K562 (cell line): ENCODE data around the gene IFNA14. TPM values are rescaled to one million over a fixed set of nuclear protein-coding genes. Genes with fewer than 3 reads are reported as not detected.
"Not testable (repeated sequence)": the region's sequence is repeated elsewhere in the genome, so short reads cannot be mapped to it uniquely, and the experiment has no call there.

ENCODE experiments used
- ATAC-seq: fragments of 200-7000 bp; cut with Tn5 transposase; 3 replicates; pipeline ENCODE4 v1.9.1; 2020; ENCODE audit warnings: moderate library complexity
- BruUV-seq: library from RNA; stranded (reverse); fragments of 400-500 nt; replicated peaks from 2 replicates; lab custom pipeline; 2021; lab: Mats Ljungman, UMichigan
- CTCF ChIA-PET: fragments of 300-600 bp; formaldehyde crosslinking; extraction: SDS; loops from one replicate; lab custom pipeline; 2021; ENCODE audit warnings: low intra/inter-chr PET ratio; lab: Yijun Ruan, JAX
- POLR2A ChIA-PET: fragments of 300-600, 350-650 bp; sonication (Branson Sonifier 250); formaldehyde crosslinking; extraction: SDS; loops from one replicate; lab custom pipeline; 2021; ENCODE audit warnings: antibody characterized with exemption, inconsistent platforms; lab: Yijun Ruan, JAX
- DNase-seq, 4 experiments: peaks; one replicate each; pipeline versions ENCODE4 v3.0.0 to v3.0.0-alpha.2; 2011 to 2018; ENCODE audit warnings: low spot score in 3 of 4, mixed read lengths in 3 of 4; ENCODE audit errors: extremely low read depth in 1 of 4
- FAIRE-seq: peaks from 2 replicates; lab custom pipeline; 2011; peaks lifted over from hg19 to GRCh38; lab: Jason Lieb, UNC
- H2AFZ ChIP-seq: 2 replicates; pipeline ENCODE4 v1.6.0; 2011; ENCODE audit warnings: low read depth, low read length, control low read depth, inconsistent platforms
- H3K27ac ChIP-seq: fragments of 200-600 bp; 3 replicates; pipeline ENCODE4 v1.8.0; 2011; ENCODE audit warnings: low read depth, mild to moderate bottlenecking, control low read depth, inconsistent platforms, low read length, moderate library complexity, mixed read lengths; ENCODE audit errors: extremely low read depth
- H3K27me3 ChIP-seq, 2 experiments: fragments of 300-600 bp in 1 of 2; 2 replicates in 1 of 2; 3 replicates in 1 of 2; pipeline versions ENCODE4 v1.6.0 to v1.8.0; 2011; ENCODE audit warnings: inconsistent platforms in 2 of 2, low read length in 2 of 2, mild to moderate bottlenecking in 1 of 2, mixed read lengths in 1 of 2, moderate library complexity in 1 of 2; ENCODE audit not compliant: control insufficient read depth in 2 of 2, insufficient read depth in 2 of 2
- H3K36me3 ChIP-seq: fragments of 300-600 bp; 3 replicates; pipeline ENCODE4 v1.8.0; 2011; ENCODE audit warnings: mild to moderate bottlenecking, low read length, inconsistent platforms; ENCODE audit not compliant: control insufficient read depth, insufficient read depth
- H3K4me1 ChIP-seq, 2 experiments: fragments of 200-600 bp in 1 of 2; replicated peaks in 1 of 2; 2 replicates in 1 of 2; 3 replicates in 1 of 2; pipeline versions ENCODE4 v1.5.1 to v1.8.0; 2011; ENCODE audit warnings: inconsistent platforms in 2 of 2, low read length in 2 of 2, mild to moderate bottlenecking in 1 of 2, mixed read lengths in 1 of 2, moderate library complexity in 1 of 2; ENCODE audit not compliant: control insufficient read depth in 2 of 2, insufficient read depth in 2 of 2
- H3K4me2 ChIP-seq: 2 replicates; pipeline ENCODE4 v1.6.1; 2011; ENCODE audit warnings: low read length, control low read depth, inconsistent platforms, mixed read lengths; ENCODE audit not compliant: insufficient read depth
- H3K4me3 ChIP-seq: fragments of 200-600 bp; sonication (generic), shearing (Covaris generic); 2 replicates; pipeline ENCODE4 v1.5.1; 2016; ENCODE audit warnings: control low read depth, inconsistent platforms
- H3K79me2 ChIP-seq: fragments of 200-600 bp; 3 replicates; pipeline ENCODE4 v1.8.0; 2011; ENCODE audit warnings: low read length, inconsistent platforms; ENCODE audit not compliant: control insufficient read depth, insufficient read depth
- H3K9ac ChIP-seq, 2 experiments: 2 replicates each; pipeline versions ENCODE4 v1.6.0 to v1.6.1; 2011; ENCODE audit warnings: low read depth in 2 of 2, low read length in 2 of 2, control low read depth in 1 of 2, inconsistent platforms in 1 of 2, mild to moderate bottlenecking in 1 of 2, mixed read lengths in 1 of 2; ENCODE audit not compliant: insufficient read depth in 1 of 2
- H3K9me1 ChIP-seq: one replicate; pipeline ENCODE4 v1.6.0; 2011; ENCODE audit warnings: inconsistent platforms, mild to moderate bottlenecking, low read length, moderate library complexity; ENCODE audit not compliant: control insufficient read depth, insufficient read depth
- H3K9me3 ChIP-seq: replicated peaks from 2 replicates; pipeline ENCODE4 v1.5.1; 2011; ENCODE audit warnings: low read depth, low read length, inconsistent platforms; ENCODE audit not compliant: control insufficient read depth, insufficient read depth
- H4K20me1 ChIP-seq: replicated peaks from 2 replicates; pipeline ENCODE4 v1.6.1; 2011; ENCODE audit warnings: low read length, inconsistent platforms, mixed read lengths; ENCODE audit not compliant: control insufficient read depth, insufficient read depth
- WGBS: fragments of 100-300 bp; shearing (Covaris generic); methylation state at CpG from one replicate; pipeline ENCODE4 v1.1.6; 2016; ENCODE audit warnings: low coverage, mixed read lengths; ENCODE audit not compliant: insufficient coverage; ENCODE audit errors: missing lambda C conversion rate; 5-methylcytosine and 5-hydroxymethylcytosine counted together
- in situ Hi-C: fragments of 300-500 bp; cut with MboI; formaldehyde crosslinking; loops from 4 replicates; pipeline ENCODE4 v1.15.0; 2018; ENCODE audit warnings: inconsistent platforms, mixed read lengths
- intact Hi-C: fragments of 100-400 bp; cut with micrococcal nuclease; formaldehyde crosslinking; loops from 2 replicates; pipeline ENCODE4 v1.14.2; 2022
- polyA plus RNA-seq, 8 experiments: library from polyadenylated mRNA; depleted of rRNA in 4 of 8; stranded (reverse) in 5 of 8; unstranded in 3 of 8; fragments of >200 nt; fragmentation: Nextera tagmentation in 2 of 8; fragmentation: Illumina TruSeq in 1 of 8; extraction: Ambion mirVana in 2 of 8; extraction: Trizol in 1 of 8; gene quantifications; 2 replicates each; pipeline versions ENCODE4 v1.2.1 to v1.2.3, GENCODE V29; 2011 to 2014; ENCODE audit warnings: inconsistent platforms in 1 of 8, missing spikeins in 1 of 8
- total RNA-seq, 7 experiments: library from RNA; depleted of rRNA in 6 of 7; stranded (reverse); fragments of >200 nt in 6 of 7; fragmentation: Illumina TruSeq in 2 of 7; extraction: Trizol in 2 of 7; gene quantifications; 2 replicates each; pipeline versions ENCODE4 v1.2.1 to v1.2.3, GENCODE V29; 2011 to 2021; ENCODE audit warnings: low replicate concordance in 1 of 7

IFNA14 gene
- total and polyA plus RNA-seq, 9 of the 15 experiments (the other 6 are each of a cell fraction or from before 2014, with no cell fraction given), result not detected

DNA sequence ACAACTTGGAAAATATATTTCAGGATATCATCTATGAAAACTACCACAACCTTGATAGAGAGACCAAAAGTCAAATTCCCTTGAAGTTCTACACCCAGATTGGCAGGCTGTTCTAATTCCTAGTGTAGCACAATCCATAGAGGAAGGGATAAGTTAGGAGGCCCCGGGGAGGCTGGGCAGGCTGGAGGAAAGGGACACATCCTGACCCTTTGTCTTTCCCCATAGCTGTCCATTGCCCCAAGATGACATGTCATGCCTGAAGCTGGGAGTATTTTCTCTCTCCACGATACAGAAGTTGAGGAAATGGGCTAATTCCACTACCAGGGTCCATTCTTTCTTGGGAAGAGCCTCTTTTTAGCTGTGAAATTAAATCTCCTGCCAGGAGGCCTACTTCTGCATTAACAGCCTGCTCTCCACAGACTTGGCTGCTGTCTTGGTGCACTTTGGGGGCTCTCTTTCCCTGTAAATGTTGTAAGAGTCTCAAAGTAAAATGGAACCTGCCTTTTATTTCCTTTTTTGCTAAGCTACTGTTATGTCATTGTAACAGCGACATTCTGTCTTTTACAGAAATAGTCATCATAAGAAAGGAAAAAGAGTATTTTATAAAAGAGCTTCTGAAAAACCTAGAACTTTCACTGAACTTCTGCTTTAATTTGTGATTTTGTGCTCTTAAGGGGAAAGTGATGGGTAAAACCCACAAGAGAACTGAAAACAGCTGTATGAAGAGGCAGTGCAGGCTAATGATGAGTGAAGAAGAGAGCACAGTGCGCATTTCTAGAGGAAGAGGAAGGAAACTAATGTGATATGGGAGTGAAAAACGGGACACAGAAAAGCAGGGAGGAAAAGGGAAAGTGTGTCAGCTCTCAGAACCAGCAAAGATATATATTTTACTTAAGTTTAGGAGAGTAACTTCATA is 26.1 kb downstream of the IFNA14 start:
- WGBS, result no CpG with 5 or more reads among the region's 5 CpGs
- H3K36me3 ChIP-seq, DNase-seq, H3K9me1 ChIP-seq, H3K9me3 ChIP-seq, H3K4me1 ChIP-seq, H2AFZ ChIP-seq, CTCF ChIA-PET, FAIRE-seq, H3K4me3 ChIP-seq, H3K4me2 ChIP-seq, H4K20me1 ChIP-seq, H3K9ac ChIP-seq, in situ Hi-C loops, POLR2A ChIA-PET, ATAC-seq, H3K27ac ChIP-seq, H3K27me3 ChIP-seq, H3K79me2 ChIP-seq, BruUV-seq, intact Hi-C loops: not testable (repeated sequence)

DNA sequence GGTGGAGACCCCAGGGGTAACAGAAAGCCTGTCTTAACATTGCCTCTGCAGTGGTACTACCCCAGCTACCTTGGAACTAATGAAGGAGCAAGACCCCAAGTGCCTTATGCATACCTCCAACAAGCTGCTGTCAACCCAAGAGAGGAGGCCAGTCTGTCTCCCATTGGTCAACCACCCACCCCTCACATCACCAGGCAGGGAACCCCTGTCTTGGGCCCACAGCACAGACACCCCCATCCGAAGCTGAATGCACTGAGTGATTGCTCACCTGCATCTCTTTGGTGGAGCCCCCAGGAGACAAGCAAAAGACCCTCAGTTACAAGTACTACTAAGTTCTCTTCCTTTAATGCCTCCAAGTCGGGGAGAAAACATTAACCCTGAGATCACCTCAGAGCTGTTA is 27.6 kb downstream of the IFNA14 start:
- H3K9me3 ChIP-seq, H2AFZ ChIP-seq, H3K27me3 ChIP-seq, BruUV-seq, H3K79me2 ChIP-seq, H3K27ac ChIP-seq, intact Hi-C loops, FAIRE-seq, H3K9me1 ChIP-seq, H3K4me1 ChIP-seq, ATAC-seq, H3K36me3 ChIP-seq, H4K20me1 ChIP-seq, CTCF ChIA-PET, H3K4me2 ChIP-seq, POLR2A ChIA-PET, in situ Hi-C loops, H3K9ac ChIP-seq, DNase-seq, H3K4me3 ChIP-seq: not testable (repeated sequence)
- no CpG with 5 or more reads among the region's 2 CpGs for WGBS

DNA sequence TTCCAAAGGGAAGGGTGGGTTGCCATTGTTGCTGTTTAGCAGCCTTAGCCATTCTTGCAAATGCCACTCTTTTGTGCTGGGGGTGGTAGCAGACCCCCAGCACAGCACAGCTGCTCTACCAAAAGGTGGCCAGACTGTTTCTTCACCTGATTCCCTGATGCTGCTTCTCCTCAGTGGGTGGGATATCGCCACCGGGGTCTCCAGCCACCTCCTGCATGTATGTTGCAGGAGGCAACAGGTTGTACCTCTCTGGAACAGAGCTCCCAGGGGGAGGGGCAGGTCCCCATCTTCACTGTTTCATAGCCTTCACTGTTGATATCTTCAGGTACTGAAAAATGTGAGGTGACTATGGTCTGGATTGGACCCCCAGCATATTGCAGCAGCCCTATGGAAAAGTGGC is 29.0 kb downstream of the IFNA14 start:
- H3K27ac ChIP-seq, H3K9me3 ChIP-seq, intact Hi-C loops, H3K36me3 ChIP-seq, H2AFZ ChIP-seq, ATAC-seq, H3K4me3 ChIP-seq, FAIRE-seq, DNase-seq, BruUV-seq, H3K9me1 ChIP-seq, H3K79me2 ChIP-seq, POLR2A ChIA-PET, CTCF ChIA-PET, in situ Hi-C loops, H4K20me1 ChIP-seq, H3K4me1 ChIP-seq, H3K9ac ChIP-seq, H3K4me2 ChIP-seq, H3K27me3 ChIP-seq: not testable (repeated sequence)
- no CpG with 5 or more reads among the region's 2 CpGs for WGBS
